Neural progenitor cell (in vitro differentiated cells): ENCODE data around the gene TRPV2. TPM values are rescaled to one million over a fixed set of nuclear protein-coding genes. Genes with fewer than 3 reads are reported as not detected.

Experiments used
- DNase-seq: peaks from one replicate; pipeline ENCODE4 v3.0.0-alpha.2; 2016; ENCODE audit warnings: low spot score
- H2AFZ ChIP-seq: fragments of 200-600 bp; sonication (generic); replicated peaks from 2 replicates; pipeline ENCODE4 v1.6.1; 2016; ENCODE audit warnings: antibody characterized with exemption
- H3F3A ChIP-seq: fragments of 200-600 bp; sonication (generic); 2 replicates; pipeline ENCODE4 v1.6.1; 2016; ENCODE audit warnings: antibody characterized with exemption, low read depth
- H3K27ac ChIP-seq: fragments of 200-600 bp; sonication (generic); 2 replicates; pipeline ENCODE4 v1.5.1; 2016; ENCODE audit warnings: mild to moderate bottlenecking
- H3K27me3 ChIP-seq: fragments of 200-600 bp; sonication (generic); 2 replicates; pipeline ENCODE4 v1.6.1; 2016; ENCODE audit warnings: mild to moderate bottlenecking, moderate library complexity
- H3K36me3 ChIP-seq: fragments of 200-600 bp; sonication (generic); 2 replicates; pipeline ENCODE4 v1.5.1; 2016
- H3K4me1 ChIP-seq: fragments of 200-600 bp; sonication (generic); 2 replicates; pipeline ENCODE4 v1.6.1; 2016; ENCODE audit warnings: mixed run types
- H3K4me2 ChIP-seq: fragments of 200-600 bp; sonication (generic); 2 replicates; pipeline ENCODE4 v1.6.1; 2016
- H3K4me3 ChIP-seq: fragments of 200-600 bp; sonication (generic); 2 replicates; pipeline ENCODE4 v1.5.1; 2016
- H3K79me2 ChIP-seq: fragments of 200-600 bp; sonication (generic); 2 replicates; pipeline ENCODE4 v1.6.1; 2016; ENCODE audit warnings: low read depth
- H3K9ac ChIP-seq: fragments of 200-600 bp; sonication (generic); 2 replicates; pipeline ENCODE4 v1.6.1; 2016
- H3K9me3 ChIP-seq: fragments of 200-600 bp; sonication (generic); 2 replicates; pipeline ENCODE4 v1.5.1; 2016; ENCODE audit warnings: low read depth
- H4K20me1 ChIP-seq: fragments of 200-600 bp; sonication (generic); 2 replicates; pipeline ENCODE4 v1.6.1; 2016; ENCODE audit warnings: low read depth
- H3K27ac Mint-ChIP-seq: 3 replicates; pipeline ENCODE4 v1.8.0; 2021; ENCODE audit warnings: mixed read lengths
- H3K27me3 Mint-ChIP-seq: 2 replicates; pipeline ENCODE4 v1.8.0; 2022; ENCODE audit warnings: low read depth, mild to moderate bottlenecking, inconsistent platforms, moderate library complexity, mixed read lengths; ENCODE audit not compliant: insufficient read depth
- H3K36me3 Mint-ChIP-seq: 3 replicates; pipeline ENCODE4 v1.8.0; 2021; ENCODE audit warnings: mixed read lengths
- H3K4me1 Mint-ChIP-seq: 3 replicates; pipeline ENCODE4 v1.8.0; 2021; ENCODE audit warnings: mixed read lengths
- H3K4me3 Mint-ChIP-seq: 3 replicates; pipeline ENCODE4 v1.8.0; 2021; ENCODE audit warnings: mild to moderate bottlenecking, moderate library complexity, mixed read lengths
- H3K9me3 Mint-ChIP-seq: 3 replicates; pipeline ENCODE4 v1.8.0; 2020; ENCODE audit warnings: mixed read lengths
- CTCF ChIP-seq: fragments of 200-600 bp; sonication (generic); IDR thresholded peaks from 2 replicates; pipeline ENCODE4 v1.5.1; 2017; ENCODE audit warnings: antibody characterized with exemption, mild to moderate bottlenecking
- EZH2 ChIP-seq: fragments of 200-600 bp; sonication (generic); IDR thresholded peaks from 2 replicates; pipeline ENCODE4 v1.6.1; 2017; ENCODE audit warnings: antibody characterized with exemption, mild to moderate bottlenecking, moderate library complexity
- EZH2phosphoT487 ChIP-seq: fragments of 200-600 bp; sonication (generic); IDR thresholded peaks from 2 replicates; pipeline ENCODE4 v1.6.1; 2017; ENCODE audit warnings: antibody characterized with exemption
- total RNA-seq: library from RNA; depleted of rRNA; stranded (reverse); fragments of >200 nt; gene quantifications from 2 replicates; pipeline ENCODE4 v1.2.3, GENCODE V29; 2015; ENCODE audit warnings: low replicate concordance

The TRPV2 gene
- total RNA-seq, 1 donor from 2014 or later, result 0.49 TPM

GRCh38 chr17:16442141-16442540 is 26.8 kb downstream of the TRPV2 start:
- H3K4me1 Mint-ChIP-seq, result peaks cover 43% of the 10 kb centered on the region
- no peak overlapping the region for H2AFZ ChIP-seq
- peak overlapping the region; percentile 64 for H3K27ac ChIP-seq
- no peaks in the 10 kb centered on the region for H3K9me3 Mint-ChIP-seq
- peak overlapping the region; percentile 98 for H3K4me2 ChIP-seq
- H3K27ac Mint-ChIP-seq, result no peak overlapping the region
- H3K27me3 Mint-ChIP-seq, result peaks cover 10% of the 10 kb centered on the region
- H4K20me1 ChIP-seq, result peaks cover 76% of the 10 kb centered on the region
- DNase-seq, result peak; percentile 23
- H3K79me2 ChIP-seq, result peaks cover 61% of the 10 kb centered on the region
- H3K9me3 ChIP-seq, result no peaks in the 10 kb centered on the region
- H3F3A ChIP-seq, result peaks cover 64% of the 10 kb centered on the region
- H3K4me3 ChIP-seq, result no peak overlapping the region
- peak overlapping the region; percentile 44 for H3K4me3 Mint-ChIP-seq
- peak overlapping the region; percentile 19 for H3K9ac ChIP-seq
- peaks cover 32% of the 10 kb centered on the region for H3K4me1 ChIP-seq
- no peaks in the 10 kb centered on the region for H3K27me3 ChIP-seq
- peaks cover 30% of the 10 kb centered on the region for H3K36me3 Mint-ChIP-seq
- peaks cover 6% of the 10 kb centered on the region for H3K36me3 ChIP-seq
- TF ChIP-seq CTCF (no peak), EZH2phosphoT487 (no peak), EZH2 (no peak)

- H3K27ac ChIP-seq, result peak overlapping the region; percentile 64
Observed at GRCh38 chr17:16442594-16443510, 27.5 kb downstream of the TRPV2 start.

GRCh38 chr17:16443511-16444257 is 28.3 kb downstream of the TRPV2 start:
- peaks cover 85% of the 10 kb centered on the region for H4K20me1 ChIP-seq
- H3K27ac ChIP-seq, result peak overlapping the region; percentile 57
- H2AFZ ChIP-seq, result no peak overlapping the region
- no peaks in the 10 kb centered on the region for H3K9me3 Mint-ChIP-seq
- H3F3A ChIP-seq, result peaks cover 67% of the 10 kb centered on the region
- H3K4me1 ChIP-seq, result peaks cover 27% of the 10 kb centered on the region
- peaks cover 35% of the 10 kb centered on the region for H3K36me3 Mint-ChIP-seq
- no peak overlapping the region for H3K9ac ChIP-seq
- H3K4me3 Mint-ChIP-seq, result no peak overlapping the region
- H3K36me3 ChIP-seq, result peaks cover 6% of the 10 kb centered on the region
- peaks cover 33% of the 10 kb centered on the region for H3K4me1 Mint-ChIP-seq
- no peaks in the 10 kb centered on the region for H3K27me3 ChIP-seq
- no peak overlapping the region for H3K27ac Mint-ChIP-seq
- H3K4me2 ChIP-seq, result no peak overlapping the region
- H3K27me3 Mint-ChIP-seq, result peaks cover 8% of the 10 kb centered on the region
- H3K79me2 ChIP-seq, result peaks cover 61% of the 10 kb centered on the region
- DNase-seq, result no peak
- H3K4me3 ChIP-seq, result no peak overlapping the region
- H3K9me3 ChIP-seq, result no peaks in the 10 kb centered on the region
- TF ChIP-seq EZH2 (no peak), EZH2phosphoT487 (no peak), CTCF (no peak)

More at GRCh38 chr17:16442594-16443510, 27.5 kb downstream of the TRPV2 start:
- Mint-ChIP-seq H3K4me1 (peaks cover 39% of the 10 kb centered on the region), H3K4me3 (no peak overlapping the region), H3K27me3 (peaks cover 10% of the 10 kb centered on the region), H3K27ac (no peak overlapping the region), H3K9me3 (no peaks in the 10 kb centered on the region), H3K36me3 (peaks cover 33% of the 10 kb centered on the region)
- H3K4me3 ChIP-seq, result no peak overlapping the region
- H3K9ac ChIP-seq, result peak overlapping the region; percentile 19
- peak overlapping the region; percentile 98 for H3K4me2 ChIP-seq
- no peak overlapping the region for H2AFZ ChIP-seq
- H3K27me3 ChIP-seq, result no peaks in the 10 kb centered on the region
- H3K4me1 ChIP-seq, result peaks cover 32% of the 10 kb centered on the region
- peaks cover 66% of the 10 kb centered on the region for H3F3A ChIP-seq
- no peak for DNase-seq
- H3K36me3 ChIP-seq, result peaks cover 6% of the 10 kb centered on the region
- peaks cover 61% of the 10 kb centered on the region for H3K79me2 ChIP-seq
- no peak for TF ChIP-seq EZH2phosphoT487
- TF ChIP-seq EZH2, result no peak
- no peak for TF ChIP-seq CTCF
- H4K20me1 ChIP-seq, result peaks cover 83% of the 10 kb centered on the region
- no peaks in the 10 kb centered on the region for H3K9me3 ChIP-seq
